Dermis blood vessel endothelial cell (primary cell): ENCODE measurements around the gene TNNC1. TPM values are rescaled to one million over a fixed set of nuclear protein-coding genes. Genes with fewer than 3 reads are reported as not detected.

Source experiments
- DNase-seq: peaks from one replicate; pipeline ENCODE4 v3.0.0; 2010
- total RNA-seq: library from RNA; depleted of rRNA; stranded (reverse); fragments of >200 nt; gene quantifications from 2 replicates; pipeline ENCODE4 v1.2.3, GENCODE V29; 2014

TNNC1 gene
- total RNA-seq, result not detected in 2 replicates

DNA sequence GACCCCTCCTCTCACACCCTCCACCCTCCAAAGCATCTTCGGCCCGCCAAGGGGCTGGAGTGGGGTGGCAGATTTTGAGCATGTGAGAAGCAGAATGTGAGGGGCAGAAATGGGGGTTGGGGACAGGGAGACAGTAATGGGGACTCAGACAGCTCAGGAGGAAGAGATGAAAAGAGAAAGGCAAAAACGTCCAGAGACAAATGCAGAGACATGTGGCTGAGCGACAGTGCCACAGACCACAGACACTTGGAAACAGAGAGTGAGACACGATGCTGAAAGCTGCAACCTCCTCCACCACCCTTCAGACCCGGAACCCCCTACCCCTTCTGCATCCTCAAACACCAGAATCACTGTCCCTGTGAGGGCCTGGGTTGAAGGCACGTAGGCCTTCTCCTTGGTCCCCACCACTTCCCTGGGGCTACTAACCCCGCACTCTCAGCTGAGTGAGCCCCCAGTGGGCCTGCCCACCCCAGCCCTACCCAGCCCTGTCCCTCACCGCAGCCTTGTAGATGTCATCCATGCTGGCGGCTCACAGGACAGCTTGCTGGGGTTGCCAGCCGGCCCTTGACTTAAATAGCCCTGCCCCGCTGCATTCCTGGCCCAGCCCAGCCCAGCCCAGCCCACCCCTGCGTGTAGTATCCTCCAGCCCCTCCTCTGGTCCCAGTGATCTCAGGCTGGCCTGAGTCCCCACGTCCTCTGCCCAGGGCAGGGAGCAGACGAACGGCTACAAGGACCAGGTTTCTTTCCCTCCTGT is at the start of gene TNNC1:
Gene TNNC1 (minus strand): TSS at position 546 of the 754 bp plus-strand sequence. CDS start 26 bp downstream, at position 520.
- no peak for DNase-seq

- DNase-seq, result no peak
These were observed 49.0 kb upstream of the TNNC1 start for GRCh38 chr3:52502808-52503350.

DNA sequence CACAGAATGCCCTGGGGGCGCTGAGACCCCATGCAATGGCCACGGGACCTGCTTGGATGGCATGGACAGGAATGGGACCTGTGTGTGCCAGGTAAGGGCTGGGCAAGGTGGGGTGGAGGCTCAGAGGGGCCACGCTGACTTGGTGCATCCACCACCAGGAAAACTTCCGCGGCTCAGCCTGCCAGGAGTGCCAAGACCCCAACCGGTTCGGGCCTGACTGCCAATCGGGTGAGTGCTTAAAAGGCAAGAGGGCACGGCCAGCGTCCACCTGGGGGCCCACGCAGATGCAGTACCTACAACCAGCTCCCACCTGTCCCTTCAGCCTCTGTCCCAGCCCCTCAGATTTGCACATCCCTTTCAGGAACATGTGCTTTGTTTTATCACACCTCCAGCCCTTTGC is 48.2 kb upstream of the TNNC1 start:
- DNase-seq, result no peak

DNA sequence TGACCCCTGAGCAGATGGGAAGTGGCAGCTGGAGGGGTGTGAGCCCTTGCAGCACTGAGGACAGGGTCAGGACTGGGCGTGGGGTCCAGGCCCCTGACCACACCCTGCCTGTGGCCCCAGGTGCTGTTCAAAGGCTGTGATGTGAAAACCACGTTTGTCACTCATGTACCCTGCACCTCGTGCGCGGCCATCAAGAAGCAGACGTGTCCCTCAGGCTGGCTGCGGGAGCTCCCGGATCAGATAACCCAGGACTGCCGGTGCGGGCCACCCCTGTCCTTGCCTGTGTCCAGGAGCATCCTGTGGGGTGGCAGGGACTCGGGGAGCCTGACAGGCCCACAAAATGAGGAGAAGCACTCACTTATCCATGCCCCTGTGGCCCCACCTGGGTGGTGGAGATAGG is 47.2 kb upstream of the TNNC1 start:
- no peak for DNase-seq

GRCh38 chr3:52498137-52499054 is 44.6 kb upstream of the TNNC1 start:
- no peak for DNase-seq

DNA sequence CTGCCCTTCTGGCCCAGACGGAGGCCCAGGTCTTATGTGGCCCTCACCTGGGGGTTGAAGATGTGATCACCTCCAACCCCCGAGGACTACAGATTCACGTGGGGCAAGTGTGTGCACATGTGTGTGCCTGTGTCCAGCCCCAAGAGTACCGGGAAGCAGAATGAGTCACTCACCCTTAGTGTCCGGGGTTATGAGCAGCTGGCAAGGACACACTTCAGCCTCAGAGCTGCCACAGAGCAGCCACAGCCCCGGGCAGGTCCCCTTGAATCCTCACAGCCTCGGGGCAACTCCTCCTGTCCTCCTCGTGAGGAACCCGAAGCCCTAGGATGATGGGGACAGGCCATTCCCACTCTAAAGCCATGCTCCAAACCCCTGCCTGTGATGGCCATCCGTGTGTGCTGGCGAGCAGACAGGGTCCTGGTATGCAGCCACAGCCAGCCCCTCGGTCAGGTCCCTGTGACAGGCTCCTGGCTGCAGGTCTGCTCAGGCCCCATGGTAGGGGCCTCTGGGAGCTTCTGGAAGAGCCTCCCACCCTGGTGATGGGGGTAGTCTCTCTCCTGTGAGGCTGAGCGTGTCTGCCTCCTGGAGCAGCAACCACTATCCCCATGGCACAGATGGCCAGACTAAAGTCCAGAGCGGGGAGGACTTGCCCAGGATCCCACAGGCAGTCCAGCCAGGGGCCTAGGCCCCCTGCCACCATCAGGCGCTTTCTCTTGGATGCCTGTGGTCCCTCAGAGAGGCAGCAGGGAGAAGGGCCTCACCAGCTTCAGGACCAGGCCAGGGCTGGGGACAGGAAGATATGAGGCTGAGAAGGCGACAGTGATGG is 42.1 kb upstream of the TNNC1 start:
- peak; percentile 87 for DNase-seq

DNA sequence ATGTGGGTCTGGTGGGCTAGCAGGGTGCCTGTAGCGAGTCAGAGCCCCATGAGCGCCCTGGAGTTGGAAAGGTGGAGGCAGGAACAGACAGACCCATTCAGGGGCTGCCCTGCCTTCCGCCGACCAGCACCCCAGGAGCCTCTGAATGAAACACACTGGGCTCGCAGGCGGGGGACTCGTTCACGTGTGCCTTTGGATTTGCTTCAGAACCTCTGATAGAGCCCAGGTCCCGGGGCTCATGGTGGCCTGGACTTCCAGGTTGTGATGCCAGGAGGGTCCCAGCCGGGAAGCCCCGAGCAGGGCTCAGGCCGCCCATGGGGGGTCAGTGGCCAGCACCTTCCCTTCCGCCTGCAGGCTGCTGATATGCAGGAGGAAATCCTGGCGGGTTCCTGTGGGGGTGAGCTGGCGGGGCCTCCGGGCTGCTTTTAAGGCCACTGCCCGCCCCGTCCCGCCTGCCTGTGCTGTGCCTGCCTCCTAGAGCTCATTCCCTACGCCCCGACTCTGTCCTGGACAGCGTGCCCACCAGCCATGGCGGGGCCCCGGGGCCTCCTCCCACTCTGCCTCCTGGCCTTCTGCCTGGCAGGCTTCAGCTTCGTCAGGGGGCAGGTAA is 41.1 kb upstream of the TNNC1 start, which contains the start of gene STAB1:
Gene STAB1 (plus strand): TSS at position 453 of the 610 bp plus-strand sequence. CDS start 76 bp downstream, at position 529.
- DNase-seq, result peak; percentile 95

DNA sequence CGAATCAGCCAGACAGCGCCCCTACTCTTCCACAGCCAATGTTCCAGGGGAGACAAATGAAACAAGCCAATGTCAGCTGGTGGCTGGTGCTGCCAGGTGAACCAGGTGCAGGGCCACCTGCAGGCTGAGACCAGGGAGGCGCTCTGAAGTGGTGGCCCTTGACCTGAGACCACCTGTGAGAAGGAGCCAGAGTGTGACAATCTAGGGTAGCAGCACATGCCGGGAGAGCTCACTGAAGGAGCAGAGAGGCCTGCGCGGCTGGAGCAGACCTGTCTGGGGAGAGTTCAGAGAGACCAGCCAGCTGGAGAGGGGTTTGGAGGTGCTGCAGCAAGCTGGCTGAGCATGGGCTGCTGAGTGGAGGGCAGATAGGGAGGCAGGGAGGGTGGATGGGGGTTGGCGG is 40.6 kb upstream of the TNNC1 start:
- no peak for DNase-seq

GRCh38 chr3:52493232-52494017 is 39.6 kb upstream of the TNNC1 start:
- DNase-seq, result no peak

DNA sequence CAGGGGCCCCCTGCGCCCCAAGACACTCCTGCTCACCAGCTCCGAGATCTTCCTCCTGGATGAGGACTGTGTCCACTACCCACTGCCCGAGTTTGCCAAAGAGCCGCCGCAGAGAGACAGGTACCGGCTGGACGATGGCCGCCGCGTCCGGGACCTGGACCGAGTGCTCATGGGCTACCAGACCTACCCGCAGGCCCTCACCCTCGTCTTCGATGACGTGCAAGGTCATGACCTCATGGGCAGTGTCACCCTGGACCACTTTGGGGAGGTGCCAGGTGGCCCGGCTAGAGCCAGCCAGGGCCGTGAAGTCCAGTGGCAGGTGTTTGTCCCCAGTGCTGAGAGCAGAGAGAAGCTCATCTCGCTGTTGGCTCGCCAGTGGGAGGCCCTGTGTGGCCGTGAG is 38.2 kb upstream of the TNNC1 start:
- no peak for DNase-seq

GRCh38 chr3:52490939-52491526 is 37.2 kb upstream of the TNNC1 start:
- peak; percentile 95 for DNase-seq

DNA sequence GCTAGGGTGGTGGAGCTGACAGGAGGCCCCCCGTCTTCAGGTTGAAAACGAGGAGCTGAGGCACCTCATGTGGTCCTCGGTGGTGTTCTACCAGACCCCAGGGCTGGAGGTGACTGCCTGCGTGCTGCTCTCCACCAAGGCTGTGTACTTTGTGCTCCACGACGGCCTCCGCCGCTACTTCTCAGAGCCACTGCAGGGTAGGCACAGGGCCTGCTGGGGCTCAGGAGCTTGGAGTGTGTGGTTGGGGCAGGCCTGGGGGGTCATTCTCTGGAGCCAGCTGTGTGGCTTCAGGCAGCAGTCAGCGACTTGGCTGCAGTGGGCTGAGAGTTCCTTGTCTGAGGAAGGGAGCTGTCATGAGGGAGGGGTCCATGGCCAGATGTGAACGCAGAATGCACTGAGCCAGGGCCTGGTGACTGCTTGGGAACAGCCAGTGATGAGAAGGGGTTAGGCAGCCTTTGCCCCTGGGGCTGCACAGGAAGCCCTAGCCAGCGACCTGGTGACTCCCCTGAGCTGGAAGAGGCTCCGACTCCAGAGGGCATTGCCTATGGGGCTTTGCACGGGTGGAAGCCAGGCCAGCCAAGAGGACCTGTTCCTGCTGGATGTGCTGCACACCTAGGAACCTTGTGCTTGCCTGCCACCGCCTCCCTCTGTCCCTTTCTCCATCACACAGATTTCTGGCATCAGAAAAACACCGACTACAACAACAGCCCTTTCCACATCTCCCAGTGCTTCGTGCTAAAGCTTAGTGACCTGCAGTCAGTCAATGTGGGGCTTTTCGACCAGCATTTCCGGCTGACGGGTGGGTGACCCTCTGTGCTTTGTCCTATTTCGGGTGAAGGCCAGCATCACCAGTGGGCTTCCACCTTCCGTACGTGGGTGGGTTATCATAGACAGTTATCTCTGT is 36.4 kb upstream of the TNNC1 start:
- DNase-seq, result no peak

- DNase-seq, result no peak
These were observed 35.6 kb upstream of the TNNC1 start for GRCh38 chr3:52489453-52489852.

DNA sequence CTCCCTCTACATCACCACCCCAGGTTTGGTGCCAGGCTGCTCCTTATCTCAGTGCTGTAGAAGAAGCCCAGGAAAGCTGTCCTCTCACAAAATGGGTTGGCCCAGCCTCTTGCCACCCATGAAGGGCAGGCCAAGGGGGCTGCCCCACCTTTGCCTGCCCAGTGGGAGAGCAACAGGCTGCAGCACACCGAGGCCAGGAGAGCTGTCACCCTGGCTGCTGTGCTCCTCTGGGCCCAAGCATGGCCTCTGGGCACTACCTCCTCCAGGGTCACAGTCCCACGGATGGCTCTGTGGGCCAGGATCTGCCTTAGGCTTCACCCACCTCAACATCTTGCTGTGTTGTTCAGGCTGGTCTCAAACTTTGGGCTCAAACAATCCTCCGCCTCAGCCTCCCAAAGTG is 34.9 kb upstream of the TNNC1 start:
- no peak for DNase-seq

DNA sequence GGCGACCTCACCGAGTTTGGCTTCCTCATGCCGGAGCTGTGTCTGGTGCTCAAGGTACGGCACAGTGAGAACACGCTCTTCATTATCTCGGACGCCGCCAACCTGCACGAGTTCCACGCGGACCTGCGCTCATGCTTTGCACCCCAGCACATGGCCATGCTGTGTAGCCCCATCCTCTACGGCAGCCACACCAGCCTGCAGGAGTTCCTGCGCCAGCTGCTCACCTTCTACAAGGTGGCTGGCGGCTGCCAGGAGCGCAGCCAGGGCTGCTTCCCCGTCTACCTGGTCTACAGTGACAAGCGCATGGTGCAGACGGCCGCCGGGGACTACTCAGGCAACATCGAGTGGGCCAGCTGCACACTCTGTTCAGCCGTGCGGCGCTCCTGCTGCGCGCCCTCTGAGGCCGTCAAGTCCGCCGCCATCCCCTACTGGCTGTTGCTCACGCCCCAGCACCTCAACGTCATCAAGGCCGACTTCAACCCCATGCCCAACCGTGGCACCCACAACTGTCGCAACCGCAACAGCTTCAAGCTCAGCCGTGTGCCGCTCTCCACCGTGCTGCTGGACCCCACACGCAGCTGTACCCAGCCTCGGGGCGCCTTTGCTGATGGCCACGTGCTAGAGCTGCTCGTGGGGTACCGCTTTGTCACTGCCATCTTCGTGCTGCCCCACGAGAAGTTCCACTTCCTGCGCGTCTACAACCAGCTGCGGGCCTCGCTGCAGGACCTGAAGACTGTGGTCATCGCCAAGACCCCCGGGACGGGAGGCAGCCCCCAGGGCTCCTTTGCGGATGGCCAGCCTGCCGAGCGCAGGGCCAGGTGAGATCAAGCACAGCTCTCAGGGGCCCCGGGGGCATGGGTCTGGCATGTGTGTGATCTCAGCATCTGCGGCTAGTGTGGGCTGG is 34.2 kb upstream of the TNNC1 start:
- DNase-seq, result no peak

DNA sequence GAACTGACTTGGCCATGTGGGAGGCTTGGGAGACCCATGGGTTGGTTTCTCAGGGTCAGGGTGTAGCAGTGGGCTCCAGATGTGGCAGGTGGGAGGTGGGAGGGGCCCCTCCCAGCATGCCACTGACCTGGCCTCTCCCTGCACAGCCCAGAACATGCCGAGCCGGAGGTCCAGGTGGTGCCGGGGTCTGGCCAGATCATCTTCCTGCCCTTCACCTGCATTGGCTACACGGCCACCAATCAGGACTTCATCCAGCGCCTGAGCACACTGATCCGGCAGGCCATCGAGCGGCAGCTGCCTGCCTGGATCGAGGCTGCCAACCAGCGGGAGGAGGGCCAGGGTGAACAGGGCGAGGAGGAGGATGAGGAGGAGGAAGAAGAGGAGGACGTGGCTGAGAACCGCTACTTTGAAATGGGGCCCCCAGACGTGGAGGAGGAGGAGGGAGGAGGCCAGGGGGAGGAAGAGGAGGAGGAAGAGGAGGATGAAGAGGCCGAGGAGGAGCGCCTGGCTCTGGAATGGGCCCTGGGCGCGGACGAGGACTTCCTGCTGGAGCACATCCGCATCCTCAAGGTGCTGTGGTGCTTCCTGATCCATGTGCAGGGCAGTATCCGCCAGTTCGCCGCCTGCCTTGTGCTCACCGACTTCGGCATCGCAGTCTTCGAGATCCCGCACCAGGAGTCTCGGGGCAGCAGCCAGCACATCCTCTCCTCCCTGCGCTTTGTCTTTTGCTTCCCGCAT is 33.4 kb upstream of the TNNC1 start:
- no peak for DNase-seq

DNA sequence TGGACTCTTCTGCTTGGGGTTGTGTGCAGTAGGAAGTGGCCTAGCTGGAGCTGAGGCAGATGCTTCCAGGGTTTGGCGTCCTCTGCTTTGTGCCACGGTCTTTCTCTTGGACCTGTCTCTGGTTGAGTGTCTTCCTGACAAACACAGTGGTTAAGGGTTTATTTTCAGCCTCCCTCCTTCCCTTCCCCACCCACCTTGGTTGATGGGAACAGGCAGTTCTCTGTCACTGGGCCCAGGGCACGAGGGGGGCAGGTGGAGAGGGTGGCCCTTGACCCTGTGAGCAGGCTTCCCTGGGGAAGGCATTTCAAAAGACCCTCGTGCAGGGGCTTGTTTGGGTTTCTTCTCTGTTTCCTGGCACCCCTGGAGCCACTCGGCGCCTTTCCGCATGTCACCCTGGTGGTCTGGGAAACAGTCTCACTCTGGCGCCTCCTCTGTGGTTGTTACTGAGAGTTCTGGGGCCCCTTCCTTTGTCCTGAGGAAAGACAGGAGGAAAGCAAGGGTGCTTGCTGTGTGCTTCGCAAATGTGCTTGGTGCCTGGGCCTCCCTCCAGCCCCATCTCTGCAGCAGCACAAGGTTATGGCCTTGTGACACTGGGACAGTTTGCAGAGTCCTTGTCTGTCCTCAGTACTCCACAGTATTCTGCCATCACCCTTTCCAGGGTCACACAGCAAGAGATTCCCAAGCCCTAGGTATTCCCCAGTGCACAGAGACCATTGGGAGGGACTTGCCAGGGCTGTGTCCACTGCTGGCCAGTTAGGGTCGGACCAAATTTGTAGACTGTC is 31.0 kb upstream of the TNNC1 start:
- no peak for DNase-seq
